ENCODE measurements around the gene PHLPP2. TPM values are rescaled to one million over a fixed set of nuclear protein-coding genes. Genes with fewer than 3 reads are reported as not detected.

Gene PHLPP2
- total RNA-seq, 2 donors from 2014 or later: 3.5 to 10.8 TPM

- no peak for DNase-seq (ENCODE audit: low spot score)
- no peak for TF ChIP-seq CTCF (IDR thresholded peaks at IDR 0.05)
- H3K27ac ChIP-seq: no peak overlapping the region
- H3K36me3 ChIP-seq: peaks cover 76% of the 10 kb centered on the region
- H3K4me3 ChIP-seq: no peak overlapping the region
- H3K27me3 ChIP-seq: no peaks in the 10 kb centered on the region
- H3K4me1 ChIP-seq: no peaks in the 10 kb centered on the region
- H3K9me3 ChIP-seq: no peaks in the 10 kb centered on the region
These were observed 14.4 kb upstream of the PHLPP2 start for GRCh38 chr16:71738855-71739254.

- no peak for TF ChIP-seq CTCF (IDR thresholded peaks at IDR 0.05)
- no peaks in the 10 kb centered on the region for H3K9me3 ChIP-seq
These were observed 13.0 kb upstream of the PHLPP2 start for GRCh38 chr16:71737501-71737900.

GRCh38 chr16:71734511-71734910 is 10.0 kb upstream of the PHLPP2 start:
- no peak overlapping the region for H3K27ac ChIP-seq
- H3K4me3 ChIP-seq: no peak overlapping the region
- H3K36me3 ChIP-seq: peaks cover 70% of the 10 kb centered on the region
- H3K27me3 ChIP-seq: no peaks in the 10 kb centered on the region
- no peak for DNase-seq (ENCODE audit: low spot score)
- H3K4me1 ChIP-seq: no peaks in the 10 kb centered on the region
- no peaks in the 10 kb centered on the region for H3K9me3 ChIP-seq
- TF ChIP-seq CTCF (IDR thresholded peaks at IDR 0.05): no peak

More at GRCh38 chr16:71737501-71737900, 13.0 kb upstream of the PHLPP2 start:
- Histone ChIP-seq H3K36me3 (peaks cover 77% of the 10 kb centered on the region), H3K4me3 (no peak overlapping the region), H3K27me3 (no peaks in the 10 kb centered on the region), H3K27ac (no peak overlapping the region), H3K4me1 (no peaks in the 10 kb centered on the region)
- no peak for DNase-seq (ENCODE audit: low spot score)

GRCh38 chr16:71732587-71732986 is 8.1 kb upstream of the PHLPP2 start:
- Histone ChIP-seq H3K9me3 (no peaks in the 10 kb centered on the region), H3K36me3 (peaks cover 51% of the 10 kb centered on the region), H3K4me3 (no peak overlapping the region), H3K4me1 (no peaks in the 10 kb centered on the region), H3K27ac (no peak overlapping the region), H3K27me3 (no peaks in the 10 kb centered on the region)
- no peak for DNase-seq (ENCODE audit: low spot score)
- TF ChIP-seq CTCF (IDR thresholded peaks at IDR 0.05): no peak

GRCh38 chr16:71727551-71728324 is 3.2 kb upstream of the PHLPP2 start:
- H3K27me3 ChIP-seq: no peaks in the 10 kb centered on the region
- H3K9me3 ChIP-seq: no peaks in the 10 kb centered on the region
- H3K4me3 ChIP-seq: no peak overlapping the region
- H3K4me1 ChIP-seq: peaks cover 0 to 19% of the 10 kb centered on the region in 2 donors
- peaks cover 22% of the 10 kb centered on the region for H3K36me3 ChIP-seq
- DNase-seq (ENCODE audit: low spot score): no peak
- H3K27ac ChIP-seq: no peak overlapping the region
- no peak for TF ChIP-seq CTCF (IDR thresholded peaks at IDR 0.05)

Data from right atrium auricular region (tissue), 2 donors.